Central memory CD4-positive, alpha-beta T cell (primary cell): Measurements from ENCODE around the gene CTDP1.
"Not testable (repeated sequence)": the region's sequence is repeated elsewhere in the genome, so short reads cannot be mapped to it uniquely, and the experiment has no call there.

Experiments used
- DNase-seq: peaks from one replicate; pipeline ENCODE4 v3.0.0; 2022

Gene CTDP1

DNA sequence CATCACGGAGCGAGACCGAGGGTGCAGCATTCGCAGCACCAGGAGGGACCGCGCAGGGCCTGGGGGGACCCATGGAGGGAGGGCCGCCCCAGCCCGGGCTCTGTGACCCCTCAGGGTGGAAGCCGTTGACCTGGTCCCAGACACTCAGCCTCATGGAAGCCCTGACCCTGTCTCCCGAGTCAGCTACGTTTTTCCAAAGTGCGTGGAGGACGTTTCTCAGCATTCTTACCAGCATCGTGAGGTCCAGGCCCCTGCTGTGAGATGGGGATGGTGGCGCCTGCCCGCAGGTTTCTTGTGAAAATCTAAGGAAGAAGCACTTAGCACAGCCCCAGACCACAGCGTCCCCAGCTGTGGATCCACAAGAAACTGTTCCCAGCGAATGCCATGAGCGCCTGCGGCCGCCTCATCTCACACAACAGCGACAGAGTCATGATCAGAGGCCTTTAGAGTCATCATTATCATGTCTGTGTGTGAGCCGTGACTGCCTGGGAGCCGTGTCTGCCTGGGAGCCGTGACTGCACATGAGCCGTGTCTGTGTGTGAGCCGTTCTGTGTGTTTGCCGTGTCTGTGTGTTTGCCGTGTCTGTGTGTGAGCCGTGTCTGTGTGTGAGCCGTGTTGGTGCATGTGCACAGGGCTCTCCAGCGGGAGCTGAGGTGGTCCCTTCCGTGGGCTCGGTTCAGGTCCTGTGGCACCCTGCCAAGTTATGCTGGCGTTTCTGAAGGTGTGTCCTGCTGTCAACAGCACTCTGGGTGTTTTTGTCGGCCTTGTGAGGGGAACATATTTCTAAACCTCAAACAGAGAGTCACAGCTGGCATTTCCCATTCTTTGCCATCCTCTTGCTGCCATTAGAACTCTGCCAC lies 68.9 kb downstream of the CTDP1 start:
- DNase-seq = no peak

DNA sequence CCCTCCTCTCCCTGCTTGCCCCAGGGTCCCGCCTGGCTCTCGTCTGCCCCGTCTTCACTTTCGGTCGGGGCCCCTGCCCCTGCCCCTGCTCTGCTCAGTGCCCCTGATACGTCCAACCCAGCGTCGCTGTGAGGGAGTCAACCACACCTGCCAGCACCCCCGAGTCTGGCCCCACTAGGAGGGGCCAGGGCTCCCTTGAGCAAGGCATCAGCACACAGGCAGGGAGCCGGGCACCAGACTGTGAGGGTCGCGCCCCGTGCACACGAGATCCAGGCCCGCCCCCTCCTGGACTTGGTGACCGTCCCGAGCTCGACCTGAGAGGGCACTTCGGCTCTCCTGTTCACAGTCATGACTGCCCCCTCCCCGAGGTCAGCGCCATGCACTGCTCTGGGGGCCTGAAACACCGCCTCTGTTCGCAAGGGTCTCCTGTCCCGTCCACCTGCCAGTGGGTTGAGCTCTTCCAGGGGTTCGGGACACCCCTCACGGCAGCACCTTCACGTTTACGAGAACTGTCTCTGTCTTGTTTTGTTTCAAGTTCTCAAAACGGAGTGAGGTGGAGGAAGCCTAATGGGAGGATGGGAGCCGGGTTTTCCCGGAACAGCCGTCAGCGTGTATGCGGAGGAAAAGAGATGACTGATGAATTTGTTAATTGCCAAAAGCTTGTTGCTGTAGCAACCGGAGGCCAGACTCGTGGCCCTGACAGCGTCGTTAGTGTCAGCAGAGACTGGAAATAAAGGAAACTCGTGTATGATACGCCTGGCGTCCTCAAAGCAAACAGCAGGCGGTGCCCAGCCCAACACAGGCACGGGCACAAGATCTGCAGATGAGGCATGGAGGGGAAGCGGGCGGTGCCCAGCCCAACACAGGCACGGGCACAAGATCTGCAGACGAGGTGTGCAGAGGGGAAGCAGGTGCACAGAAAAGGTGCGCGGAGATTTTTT lies 69.9 kb downstream of the CTDP1 start:
- no peak for DNase-seq

DNA sequence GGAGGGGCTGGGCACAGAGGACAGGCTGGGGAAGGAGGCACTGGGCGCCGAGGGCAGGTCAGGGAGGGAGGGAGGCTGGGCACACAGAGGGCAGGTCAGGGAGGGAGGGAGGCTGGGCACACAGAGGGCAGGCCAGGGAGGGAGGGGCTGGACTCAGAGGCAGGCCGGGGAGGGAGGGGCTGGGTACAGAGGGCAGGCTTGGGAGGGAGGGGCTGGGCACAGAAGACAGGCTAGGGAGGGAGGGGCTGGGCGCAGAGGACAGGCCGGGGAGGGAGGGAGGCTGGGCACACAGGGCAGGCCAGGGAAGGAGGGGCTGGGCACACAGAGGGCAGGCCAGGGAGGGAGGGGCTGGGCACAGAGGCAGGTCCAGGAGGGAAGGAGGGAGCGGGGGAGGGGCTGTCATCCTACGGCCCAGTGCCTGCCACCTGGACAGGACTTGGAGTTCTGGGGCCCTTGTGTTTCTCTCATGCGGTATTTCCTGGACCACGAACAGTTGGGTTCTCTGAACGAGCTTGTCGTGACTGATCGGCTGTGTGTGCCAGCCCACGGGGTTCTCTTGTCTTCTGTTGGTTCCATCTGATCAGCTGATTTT lies 71.5 kb downstream of the CTDP1 start:
- DNase-seq = no peak

DNA sequence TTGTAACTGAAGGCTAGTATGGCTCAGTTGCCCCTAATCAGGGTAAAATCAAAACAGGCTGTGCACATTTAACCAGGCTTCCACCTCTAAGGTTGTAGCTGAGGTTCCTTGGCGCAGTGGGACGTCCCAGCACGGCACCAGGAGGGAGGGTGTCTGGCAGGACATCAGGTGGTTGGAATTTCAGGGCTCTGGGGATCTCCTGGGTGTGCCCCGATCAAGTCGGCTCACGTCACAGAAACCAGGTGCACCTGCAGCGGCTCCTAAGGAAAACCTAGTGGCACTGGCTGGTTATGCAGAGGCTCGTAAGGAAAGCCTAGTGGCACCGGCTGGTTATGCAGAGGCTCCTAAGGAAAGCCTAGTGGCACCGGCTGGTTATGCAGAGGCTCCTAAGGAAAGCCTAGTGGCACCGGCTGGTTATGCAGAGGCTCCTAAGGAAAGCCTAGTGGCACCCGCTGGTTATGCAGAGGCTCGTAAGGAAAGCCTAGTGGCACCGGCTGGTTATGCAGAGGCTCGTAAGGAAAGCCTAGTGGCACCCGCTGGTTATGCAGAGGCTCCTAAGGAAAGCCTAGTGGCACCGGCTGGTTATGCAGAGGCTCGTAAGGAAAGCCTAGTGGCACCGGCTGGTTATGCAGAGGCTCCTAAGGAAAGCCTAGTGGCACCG lies 72.4 kb downstream of the CTDP1 start:
- not testable (repeated sequence) for DNase-seq

DNA sequence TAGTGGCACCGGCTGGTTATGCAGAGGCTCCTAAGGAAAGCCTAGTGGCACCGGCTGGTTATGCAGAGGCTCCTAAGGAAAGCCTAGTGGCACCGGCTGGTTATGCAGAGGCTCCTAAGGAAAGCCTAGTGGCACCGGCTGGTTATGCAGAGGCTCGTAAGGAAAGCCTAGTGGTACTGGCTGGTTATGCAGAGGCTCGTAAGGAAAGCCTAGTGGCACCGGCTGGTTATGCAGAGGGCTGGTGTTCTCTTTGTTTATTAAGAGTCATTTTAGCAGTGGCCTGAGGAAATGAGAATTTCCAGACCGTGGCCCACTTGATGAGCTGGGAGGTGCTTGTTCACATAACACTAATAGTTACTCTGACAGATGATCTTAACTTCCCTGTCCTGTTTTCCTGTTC lies 73.3 kb downstream of the CTDP1 start:
- not testable (repeated sequence) for DNase-seq

DNA sequence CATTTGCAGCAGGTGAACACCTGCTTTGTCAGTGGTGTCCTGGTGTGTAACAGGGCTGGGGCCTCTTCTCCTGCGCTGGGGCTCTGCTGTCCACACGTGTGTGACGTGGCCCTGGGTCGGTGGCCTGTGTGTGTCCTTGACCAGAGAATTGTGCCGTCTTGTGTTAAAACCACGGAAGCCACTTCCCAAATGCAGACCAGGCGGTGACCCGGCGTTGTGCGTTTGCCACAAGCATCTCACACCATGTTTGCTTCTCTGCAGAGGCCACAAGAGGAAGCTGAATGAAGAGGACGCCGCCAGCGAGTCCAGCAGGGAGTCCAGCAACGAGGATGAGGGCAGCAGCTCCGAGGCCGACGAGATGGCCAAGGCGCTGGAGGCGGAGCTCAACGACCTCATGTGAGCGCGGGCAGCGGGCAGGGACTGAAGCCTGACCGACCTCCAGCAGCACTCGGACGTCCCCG lies 73.8 kb downstream of the CTDP1 start:
- no peak for DNase-seq

DNA sequence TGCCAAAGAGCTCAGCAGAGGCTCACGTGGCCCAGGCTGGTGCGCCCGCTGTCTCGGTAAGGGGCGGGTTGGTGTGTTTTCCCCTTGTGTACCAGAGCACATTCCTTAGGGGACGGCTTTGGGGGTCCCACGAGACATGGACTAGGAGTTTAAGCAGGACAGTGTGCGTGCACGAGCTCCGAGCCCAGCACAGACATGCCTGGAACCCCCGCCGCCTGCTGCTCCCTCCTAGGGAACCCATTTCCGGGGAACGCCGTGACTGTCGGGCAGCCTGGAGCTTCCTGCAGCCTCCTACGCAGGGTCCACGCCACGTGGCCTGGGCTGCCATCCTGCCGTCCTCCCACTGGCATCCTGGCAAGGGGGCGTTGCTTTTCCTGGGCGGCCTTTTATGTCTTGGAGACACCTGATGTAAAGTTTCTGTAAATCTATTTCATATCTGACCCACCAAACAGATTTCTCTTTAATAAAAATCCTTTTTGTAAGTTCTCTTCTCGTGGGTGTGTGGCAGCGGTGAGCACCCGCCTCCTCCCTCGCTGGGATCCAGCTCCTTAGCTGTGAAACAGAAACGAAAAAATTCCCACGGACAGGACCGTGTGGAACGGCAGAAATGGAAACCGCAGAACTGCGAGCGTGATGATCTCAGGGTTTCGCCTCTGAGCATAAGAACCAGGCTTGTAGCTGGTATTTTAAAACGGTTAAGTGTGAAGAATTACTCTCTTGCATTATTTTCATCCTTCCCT lies 74.6 kb downstream of the CTDP1 start:
- no peak for DNase-seq

DNA sequence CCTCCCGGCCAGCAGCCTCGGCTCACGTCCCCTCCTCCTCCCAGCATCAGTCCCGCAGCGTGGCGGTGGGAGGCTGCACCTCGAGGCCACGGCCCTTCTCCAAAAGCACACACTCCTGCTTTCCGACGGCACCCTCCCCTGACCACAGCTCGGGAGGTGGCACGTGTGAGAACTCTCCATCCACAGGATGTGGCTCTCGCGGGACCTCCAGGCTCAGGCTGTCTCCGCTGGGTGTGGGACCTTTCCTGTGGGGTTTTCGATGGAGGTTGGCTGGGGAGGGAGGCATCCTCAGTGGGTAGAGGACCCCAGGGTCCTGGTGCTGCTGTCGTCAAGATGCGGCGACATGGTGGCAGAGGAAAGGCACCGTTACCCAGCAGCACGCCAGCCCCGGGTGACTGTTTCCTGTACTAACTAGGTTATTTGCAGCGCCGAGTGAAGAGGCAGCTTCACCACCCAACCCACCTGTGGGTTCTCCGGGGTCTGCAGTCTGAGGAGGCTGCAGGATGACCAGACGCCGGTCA lies 75.3 kb downstream of the CTDP1 start:
- no peak for DNase-seq

DNA sequence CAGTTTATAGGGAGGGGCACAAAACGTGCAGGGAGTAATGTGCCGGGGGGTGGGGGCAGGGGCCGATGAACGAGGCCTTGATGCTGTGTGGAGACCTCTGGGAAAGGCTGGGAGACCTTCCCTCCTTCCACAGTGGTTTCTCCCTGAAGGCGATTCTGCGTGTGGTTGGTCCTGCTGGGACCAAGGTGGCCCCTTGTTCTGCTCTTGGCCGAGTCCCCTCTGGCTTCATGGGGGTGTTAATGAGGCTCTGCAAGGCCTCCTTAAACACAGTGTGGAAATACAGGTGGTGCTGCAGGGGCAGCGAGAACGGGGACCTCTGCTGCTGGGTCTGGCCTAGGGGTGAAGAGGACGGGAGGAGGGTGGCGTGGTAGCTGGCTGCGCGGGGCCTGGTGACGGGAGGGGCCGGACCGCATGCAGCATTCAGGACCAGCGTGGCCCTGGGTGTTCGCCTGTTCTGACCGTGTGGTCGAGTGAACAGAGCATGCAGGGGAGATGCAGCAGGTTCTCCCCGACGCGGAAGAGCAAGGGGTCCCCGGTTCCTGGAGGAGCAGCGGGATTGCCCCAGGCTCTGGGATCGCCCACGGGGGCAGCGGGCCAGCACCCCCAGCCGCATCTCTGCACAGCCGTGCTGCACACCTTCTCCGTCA lies 76.0 kb downstream of the CTDP1 start:
- DNase-seq = no peak

DNA sequence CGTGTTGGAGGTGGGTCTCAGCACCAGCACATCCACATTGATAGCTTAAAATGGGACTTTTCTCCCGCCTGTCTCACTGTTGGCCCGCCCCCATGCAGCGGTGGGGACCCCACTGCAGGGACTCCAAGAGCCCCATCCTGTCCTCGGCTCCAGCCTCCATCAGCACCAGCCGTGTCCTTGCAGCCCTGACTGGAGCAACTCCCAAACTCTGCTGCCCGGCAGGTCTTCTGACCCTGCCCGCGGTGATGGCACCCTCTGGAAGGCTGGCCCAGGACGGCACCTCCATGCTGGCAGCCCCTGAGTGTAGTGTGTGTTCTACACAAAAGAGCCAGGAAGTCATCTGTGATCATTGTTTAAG lies 76.5 kb downstream of the CTDP1 start:
- DNase-seq = no peak

DNA sequence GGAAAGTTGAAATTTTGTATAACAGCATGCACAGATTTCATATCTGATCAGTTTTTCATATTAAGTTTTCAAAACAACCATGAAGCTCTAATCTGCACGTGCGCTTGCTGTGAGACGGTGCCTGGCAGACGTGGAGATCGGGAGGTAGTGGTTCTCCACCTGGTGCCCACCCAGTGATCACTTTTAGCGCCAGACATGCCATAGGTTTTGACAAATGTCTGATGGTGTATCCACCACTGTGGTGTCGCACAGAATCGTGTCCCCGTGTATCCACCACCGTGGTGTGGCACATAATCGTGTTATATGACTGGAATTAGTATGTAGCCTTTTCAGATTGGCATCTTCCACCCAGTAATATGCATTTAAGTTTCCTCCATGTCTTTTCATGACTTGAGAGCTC lies 77.2 kb downstream of the CTDP1 start:
- no peak for DNase-seq

DNA sequence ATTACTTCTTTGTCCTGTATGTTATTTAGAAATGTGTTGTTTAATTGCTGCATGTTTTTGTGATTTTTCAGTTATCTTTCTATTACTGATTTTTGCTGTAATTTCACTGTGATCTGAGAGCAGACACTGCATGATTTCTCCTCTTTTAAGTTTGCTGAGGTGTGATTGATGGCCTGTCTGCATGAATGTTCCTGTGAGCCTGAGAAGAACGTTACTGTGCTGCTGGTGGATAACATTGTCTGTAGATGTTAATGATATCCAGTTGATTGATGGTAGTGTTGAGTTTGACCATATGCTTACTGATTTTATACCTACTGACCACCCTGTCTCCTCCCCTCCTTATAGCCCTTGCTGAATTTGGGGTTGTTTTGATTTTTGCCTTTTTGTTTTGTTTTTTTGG lies 80.7 kb downstream of the CTDP1 start:
- DNase-seq = no peak

DNA sequence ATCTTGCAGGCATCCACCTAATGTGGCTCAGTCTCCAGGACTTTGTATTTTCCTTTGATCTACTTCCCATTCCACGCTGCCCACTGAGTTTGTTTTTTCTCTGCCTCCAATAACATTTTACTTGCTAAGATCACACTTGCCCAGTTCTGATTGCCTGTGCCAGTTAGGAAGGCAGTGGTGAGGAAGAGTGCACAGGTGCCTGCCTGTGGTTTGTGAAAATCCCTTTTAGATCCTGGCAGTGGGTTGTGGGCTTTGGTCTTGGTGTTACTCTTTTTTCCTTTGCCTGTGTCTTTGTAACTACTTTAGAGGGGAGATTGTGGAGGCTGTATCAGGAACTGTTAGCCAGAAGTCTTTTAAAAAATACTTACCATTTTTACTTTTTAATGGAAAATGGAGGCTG lies 81.3 kb downstream of the CTDP1 start:
- no peak for DNase-seq

DNA sequence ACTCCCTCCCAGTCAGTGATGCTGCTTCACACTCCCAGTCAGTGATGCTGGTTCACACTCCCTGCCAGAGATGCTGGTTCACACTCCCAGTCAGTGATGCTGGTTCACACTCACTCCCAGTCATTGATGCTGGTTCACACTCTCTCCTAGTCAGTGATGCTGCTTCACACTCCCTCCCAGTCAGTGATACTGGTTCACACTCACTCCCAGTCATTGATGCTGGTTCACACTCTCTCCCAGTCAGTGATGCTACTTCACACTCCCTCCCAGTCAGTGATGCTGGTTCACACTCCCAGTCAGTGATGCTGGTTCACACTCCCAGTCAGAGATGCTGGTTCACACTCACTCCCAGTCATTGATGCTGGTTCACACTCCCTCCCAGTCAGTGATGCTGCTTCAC lies 83.8 kb downstream of the CTDP1 start:
- DNase-seq = no peak

DNA sequence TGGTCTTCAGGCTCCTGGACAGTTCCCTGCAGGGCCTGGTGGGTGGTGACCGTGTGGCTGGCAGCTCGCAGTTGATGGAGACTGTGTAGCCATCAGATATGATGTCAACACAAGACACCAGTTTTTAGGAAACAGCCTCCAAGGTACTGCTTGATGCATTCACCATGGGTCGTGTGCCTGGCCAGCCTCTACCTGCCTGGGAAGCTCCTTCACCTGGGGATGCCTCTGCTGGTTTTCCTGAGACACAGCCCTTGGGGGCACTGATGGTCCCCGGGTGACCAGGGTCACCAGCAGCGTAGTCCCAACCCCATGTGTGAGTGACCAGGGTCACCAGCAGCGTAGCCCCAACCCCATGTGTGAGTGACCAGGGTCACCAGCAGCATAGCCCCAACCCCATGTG lies 84.5 kb downstream of the CTDP1 start:
- no peak for DNase-seq

DNA sequence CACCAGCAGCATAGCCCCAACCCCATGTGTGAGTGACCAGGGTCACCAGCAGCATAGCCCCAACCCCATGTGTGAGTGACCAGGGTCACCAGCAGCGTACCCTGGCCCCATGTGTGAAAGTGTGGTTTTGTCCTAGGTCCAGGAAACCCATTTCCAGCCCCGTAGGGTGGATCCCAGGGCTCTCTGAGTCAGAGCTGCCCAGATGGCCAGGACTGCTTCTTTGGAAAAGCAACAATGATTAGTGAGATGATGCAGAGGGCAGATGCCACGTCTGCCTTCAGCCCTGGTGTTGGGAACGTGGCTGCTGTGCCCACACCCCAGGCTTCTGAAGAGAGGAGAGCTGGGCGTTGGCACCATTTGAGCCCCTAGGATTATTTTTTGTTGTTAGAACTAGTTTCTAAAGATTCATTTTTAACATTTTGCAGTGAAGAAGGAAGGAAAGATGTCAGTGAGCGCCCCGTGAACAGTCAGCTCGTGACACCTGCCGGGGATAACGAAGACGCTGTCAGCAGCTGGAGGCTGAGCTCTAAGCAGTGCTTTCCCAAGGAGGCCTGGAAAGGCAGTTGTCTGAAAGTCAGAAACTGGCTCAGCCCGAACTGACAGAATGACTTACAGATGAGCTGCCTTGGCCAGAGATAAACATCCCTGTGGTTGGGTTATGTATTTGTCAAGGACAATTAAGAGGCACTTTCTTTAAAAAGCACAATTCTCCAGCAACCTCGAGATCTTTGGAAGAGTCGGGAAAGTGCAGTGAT lies 86.1 kb downstream of the CTDP1 start:
- no peak for DNase-seq

DNA sequence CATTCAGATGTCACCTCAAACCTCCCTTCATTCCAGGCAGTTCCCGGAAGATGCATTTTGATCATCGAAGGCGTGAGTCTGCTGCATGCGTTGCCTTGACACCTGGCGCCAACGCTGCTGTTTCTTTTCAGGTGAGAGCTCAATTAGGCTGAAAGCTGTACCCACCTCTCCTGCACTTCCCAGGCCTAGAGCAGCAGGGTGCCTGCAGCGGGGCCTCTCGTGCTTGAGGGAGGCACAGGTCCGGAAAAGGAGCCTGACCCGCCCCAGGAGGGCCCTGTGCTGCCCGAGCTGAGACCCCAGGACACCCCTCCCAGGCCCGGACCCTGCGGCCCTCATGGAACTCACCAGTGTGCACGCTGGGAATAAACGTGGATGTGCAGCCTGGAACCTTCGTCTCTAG lies 86.7 kb downstream of the CTDP1 start:
- DNase-seq = no peak

DNA sequence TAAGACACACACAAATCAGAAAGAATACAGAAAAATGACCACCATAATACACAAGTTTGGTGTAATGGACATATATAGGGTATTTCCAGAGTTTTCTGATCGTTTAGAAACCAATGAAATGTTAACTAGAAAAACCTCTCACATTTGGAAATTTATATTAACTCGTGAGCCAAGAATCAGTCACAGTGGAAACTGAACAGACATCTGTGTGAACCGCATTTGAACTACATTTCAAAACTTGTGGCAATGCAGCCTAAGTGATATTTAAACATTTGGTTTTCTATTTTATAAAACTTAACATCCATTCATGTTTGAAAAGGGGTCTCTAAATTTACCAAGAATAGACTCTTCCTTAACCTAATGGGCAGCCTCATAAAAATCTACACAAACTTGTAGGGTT lies 89.1 kb downstream of the CTDP1 start:
- DNase-seq = no peak

DNA sequence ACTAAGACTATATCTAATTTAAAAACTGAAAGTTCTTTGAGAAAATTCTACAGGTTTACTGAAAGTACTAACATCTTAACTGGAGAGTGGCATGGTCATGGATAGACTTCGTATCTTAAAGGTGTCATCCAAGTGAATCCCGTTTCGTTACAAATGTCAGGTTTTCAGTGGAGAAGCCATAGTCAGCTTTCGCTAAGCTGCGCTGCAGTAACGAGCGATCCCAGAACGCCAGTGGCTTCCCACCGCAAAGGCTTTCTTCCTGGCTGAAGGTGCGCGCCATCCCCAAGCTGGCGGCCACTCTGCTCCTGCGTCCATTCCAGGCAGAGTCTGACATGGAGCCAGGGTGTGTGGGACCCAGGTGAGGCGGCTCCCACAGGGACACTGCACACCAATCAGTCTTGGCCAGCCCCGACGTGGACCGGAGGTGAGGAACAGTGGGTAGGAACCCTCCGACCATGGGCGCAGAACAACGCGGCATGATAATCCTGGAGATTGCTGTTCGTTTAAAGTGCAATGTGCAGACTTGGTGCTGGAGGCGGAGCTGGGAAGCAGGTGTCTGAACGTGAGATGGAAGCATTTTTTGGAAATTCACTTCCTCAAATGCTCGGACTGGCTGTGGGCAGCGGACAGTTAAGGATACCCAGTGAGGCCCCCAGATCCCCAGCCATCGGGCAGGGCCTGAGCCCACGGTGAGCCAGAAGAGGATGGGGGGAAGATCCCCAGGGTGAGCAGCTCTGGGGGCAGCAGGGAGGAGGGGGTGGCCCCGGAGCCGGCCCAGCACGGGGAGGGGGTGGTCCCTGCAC lies 90.3 kb downstream of the CTDP1 start:
- no peak for DNase-seq

DNA sequence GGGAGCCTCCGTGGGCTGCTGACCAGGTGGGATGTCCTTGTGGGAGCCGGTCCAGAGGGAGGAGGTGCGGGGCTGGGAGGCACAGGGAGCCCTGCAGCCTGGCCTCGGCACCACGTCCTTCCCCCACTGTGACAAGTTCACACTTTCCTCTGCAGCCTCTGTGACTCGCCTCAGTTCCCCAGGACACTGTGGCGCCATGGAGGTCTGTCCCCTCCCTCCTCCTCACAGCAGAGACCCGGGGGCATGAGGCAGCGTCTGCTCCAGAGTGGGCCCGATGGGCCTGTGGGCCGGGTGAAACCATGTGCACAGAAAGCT lies 90.9 kb downstream of the CTDP1 start:
- DNase-seq = no peak
